PC-9 (cell line): ENCODE measurements around the gene INPP5A. TPM values are rescaled to one million over a fixed set of nuclear protein-coding genes. Genes with fewer than 3 reads are reported as not detected.

Experiments used
- BruUV-seq: library from RNA; stranded (reverse); fragments of 400-500 nt; replicated peaks from 2 replicates; lab custom pipeline; 2021; lab: Mats Ljungman, UMichigan
- CTCF ChIA-PET: fragments of 300-600 bp; sonication (Branson Sonifier 250); formaldehyde crosslinking; loops from one replicate; lab custom pipeline; 2022; ENCODE audit warnings: antibody characterized with exemption; lab: Charles Lee
- POLR2A ChIA-PET: fragments of 300-600 bp; sonication (Branson Sonifier 250); formaldehyde crosslinking; loops from one replicate; lab custom pipeline; 2022; ENCODE audit warnings: antibody characterized with exemption; ENCODE audit not compliant: unreplicated experiment; lab: Charles Lee
- DNase-seq, 2 experiments: peaks; one replicate each; pipeline versions ENCODE4 v3.0.0 to v3.0.0-alpha.2; 2015 to 2022; ENCODE audit warnings: mixed read lengths in 1 of 2
- H2AFZ ChIP-seq: fragments of 200-600 bp; sonication (generic); 2 replicates; pipeline ENCODE4 v1.8.1; 2017; ENCODE audit warnings: antibody characterized with exemption
- H3F3A ChIP-seq: fragments of 200-600 bp; sonication (generic); 2 replicates; pipeline ENCODE4 v1.8.1; 2017; ENCODE audit warnings: antibody characterized with exemption, mild to moderate bottlenecking, low read depth; ENCODE audit not compliant: insufficient read depth
- H3K27ac ChIP-seq: fragments of 200-600 bp; sonication (generic); 2 replicates; pipeline ENCODE4 v1.6.1; 2016; ENCODE audit warnings: mixed run types
- H3K27me3 ChIP-seq: fragments of 200-600 bp; sonication (generic); 2 replicates; pipeline ENCODE4 v1.6.1; 2016; ENCODE audit warnings: low read depth, mixed run types; ENCODE audit not compliant: insufficient read depth
- H3K36me3 ChIP-seq: fragments of 200-600 bp; sonication (generic); 2 replicates; pipeline ENCODE4 v1.6.1; 2016; ENCODE audit warnings: low read depth, mixed run types
- H3K4me1 ChIP-seq: fragments of 200-600 bp; sonication (generic); replicated peaks from 2 replicates; pipeline ENCODE4 v1.6.1; 2016; ENCODE audit warnings: mixed run types; ENCODE audit not compliant: insufficient read depth
- H3K4me2 ChIP-seq: fragments of 200-600 bp; sonication (generic); 2 replicates; pipeline ENCODE4 v1.6.1; 2017; ENCODE audit warnings: mixed run types
- H3K4me3 ChIP-seq: fragments of 200-600 bp; sonication (generic); 2 replicates; pipeline ENCODE4 v1.6.1; 2016; ENCODE audit warnings: mixed run types
- H3K79me2 ChIP-seq: fragments of 200-600 bp; sonication (generic); 2 replicates; pipeline ENCODE4 v1.6.1; 2017; ENCODE audit warnings: low read depth, mixed run types
- H3K9me2 ChIP-seq: fragments of 200-600 bp; sonication (generic); 2 replicates; pipeline ENCODE4 v1.8.1; 2017; ENCODE audit warnings: mild to moderate bottlenecking; ENCODE audit not compliant: insufficient read depth
- H3K9me3 ChIP-seq: fragments of 200-600 bp; sonication (generic); 2 replicates; pipeline ENCODE4 v1.8.1; 2016; ENCODE audit warnings: low read depth; ENCODE audit not compliant: insufficient read depth
- H4K20me1 ChIP-seq: fragments of 200-600 bp; sonication (generic); 2 replicates; pipeline ENCODE4 v1.8.1; 2017; ENCODE audit not compliant: insufficient read depth
- EZH2 ChIP-seq: fragments of 200-600 bp; sonication (generic); IDR thresholded peaks from 2 replicates; pipeline ENCODE4 v1.8.0; 2017; ENCODE audit warnings: antibody characterized with exemption, low read depth
- intact Hi-C: fragments of 100-400 bp; cut with micrococcal nuclease; formaldehyde crosslinking; loops from one replicate; pipeline ENCODE4 v1.10.0; 2022; ENCODE audit not compliant: unreplicated experiment
- total RNA-seq: library from RNA; stranded (reverse); gene quantifications from 2 replicates; pipeline ENCODE4 v1.2.3, GENCODE V29; 2021
- TF ChIP-seq, protein P1 (sequence below): fragments of 200-600 bp; sonication (generic); conservative IDR thresholded peaks from 2 replicates; pipeline ENCODE4 v1.6.1; 2017; ENCODE audit warnings: mixed run types, antibody characterized with exemption, mild to moderate bottlenecking, moderate library complexity

The INPP5A gene
- total RNA-seq, 1 experiment from 2014 or later = 18.4 TPM

DNA sequence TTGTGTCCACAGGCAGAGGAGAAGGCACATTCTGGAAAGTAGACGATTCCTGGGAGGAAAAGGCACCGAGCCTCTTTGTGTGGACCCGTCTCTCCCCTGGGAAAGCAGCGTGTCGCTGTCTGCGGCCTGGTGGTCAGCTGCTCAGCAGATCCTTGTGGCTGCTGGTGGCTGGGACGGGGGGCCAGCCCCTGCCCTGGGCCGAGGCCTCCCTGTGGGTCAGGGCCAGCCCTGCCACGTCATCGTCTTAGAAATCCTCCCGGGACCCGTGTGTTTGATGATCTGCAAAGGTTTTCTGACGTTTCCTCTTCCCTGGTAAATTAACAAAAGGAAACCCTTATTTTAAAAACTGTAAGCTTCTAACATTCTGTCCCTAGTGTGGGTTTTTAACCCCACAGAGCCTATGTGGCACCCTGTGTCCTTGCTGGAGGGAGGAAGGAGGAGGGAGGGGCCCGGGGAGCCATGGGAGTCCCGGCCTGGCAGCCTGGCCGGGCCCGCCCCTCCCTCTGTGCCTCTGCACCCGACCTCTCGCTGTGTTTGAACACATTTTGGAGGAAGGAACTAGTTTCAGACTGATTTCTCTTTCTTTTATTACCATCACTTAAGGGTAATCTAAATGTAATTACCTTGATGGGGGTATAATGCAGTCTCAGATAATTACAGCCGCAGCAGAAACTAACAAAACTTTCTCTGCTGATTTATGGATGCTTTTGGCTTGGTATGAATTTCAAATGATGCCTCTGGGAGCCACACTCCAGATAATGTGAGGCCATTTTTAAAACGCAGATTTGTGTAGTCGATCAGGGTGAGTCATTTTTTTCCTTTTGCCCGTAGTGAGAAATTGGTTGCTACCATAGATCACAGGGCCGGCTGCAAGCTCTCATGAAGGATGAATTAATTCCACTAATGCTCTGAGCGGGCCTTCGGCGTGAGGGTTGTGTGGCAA, 162.8 kb downstream of the INPP5A start:
- H3K27ac ChIP-seq = no peak overlapping the region
- H3F3A ChIP-seq = no peaks in the 10 kb centered on the region
- no peak for DNase-seq
- no peaks in the 10 kb centered on the region for H3K4me1 ChIP-seq
- ChIA-PET CTCF (no interaction called here), POLR2A (no interaction called here)
- no peak for TF ChIP-seq EZH2
- TF ChIP-seq, protein P1, sequence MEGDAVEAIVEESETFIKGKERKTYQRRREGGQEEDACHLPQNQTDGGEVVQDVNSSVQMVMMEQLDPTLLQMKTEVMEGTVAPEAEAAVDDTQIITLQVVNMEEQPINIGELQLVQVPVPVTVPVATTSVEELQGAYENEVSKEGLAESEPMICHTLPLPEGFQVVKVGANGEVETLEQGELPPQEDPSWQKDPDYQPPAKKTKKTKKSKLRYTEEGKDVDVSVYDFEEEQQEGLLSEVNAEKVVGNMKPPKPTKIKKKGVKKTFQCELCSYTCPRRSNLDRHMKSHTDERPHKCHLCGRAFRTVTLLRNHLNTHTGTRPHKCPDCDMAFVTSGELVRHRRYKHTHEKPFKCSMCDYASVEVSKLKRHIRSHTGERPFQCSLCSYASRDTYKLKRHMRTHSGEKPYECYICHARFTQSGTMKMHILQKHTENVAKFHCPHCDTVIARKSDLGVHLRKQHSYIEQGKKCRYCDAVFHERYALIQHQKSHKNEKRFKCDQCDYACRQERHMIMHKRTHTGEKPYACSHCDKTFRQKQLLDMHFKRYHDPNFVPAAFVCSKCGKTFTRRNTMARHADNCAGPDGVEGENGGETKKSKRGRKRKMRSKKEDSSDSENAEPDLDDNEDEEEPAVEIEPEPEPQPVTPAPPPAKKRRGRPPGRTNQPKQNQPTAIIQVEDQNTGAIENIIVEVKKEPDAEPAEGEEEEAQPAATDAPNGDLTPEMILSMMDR = no peak
- no peaks in the 10 kb centered on the region for H4K20me1 ChIP-seq
- H3K36me3 ChIP-seq = no peaks in the 10 kb centered on the region
- no peaks in the 10 kb centered on the region for H3K9me2 ChIP-seq
- H3K4me2 ChIP-seq = no peak overlapping the region
- no peaks in the 10 kb centered on the region for H3K9me3 ChIP-seq
- intact Hi-C loops = no loop called here
- BruUV-seq = no TSS peak
- H3K27me3 ChIP-seq = no peaks in the 10 kb centered on the region
- H2AFZ ChIP-seq = no peak overlapping the region
- H3K79me2 ChIP-seq = no peaks in the 10 kb centered on the region
- H3K4me3 ChIP-seq = no peak overlapping the region

DNA sequence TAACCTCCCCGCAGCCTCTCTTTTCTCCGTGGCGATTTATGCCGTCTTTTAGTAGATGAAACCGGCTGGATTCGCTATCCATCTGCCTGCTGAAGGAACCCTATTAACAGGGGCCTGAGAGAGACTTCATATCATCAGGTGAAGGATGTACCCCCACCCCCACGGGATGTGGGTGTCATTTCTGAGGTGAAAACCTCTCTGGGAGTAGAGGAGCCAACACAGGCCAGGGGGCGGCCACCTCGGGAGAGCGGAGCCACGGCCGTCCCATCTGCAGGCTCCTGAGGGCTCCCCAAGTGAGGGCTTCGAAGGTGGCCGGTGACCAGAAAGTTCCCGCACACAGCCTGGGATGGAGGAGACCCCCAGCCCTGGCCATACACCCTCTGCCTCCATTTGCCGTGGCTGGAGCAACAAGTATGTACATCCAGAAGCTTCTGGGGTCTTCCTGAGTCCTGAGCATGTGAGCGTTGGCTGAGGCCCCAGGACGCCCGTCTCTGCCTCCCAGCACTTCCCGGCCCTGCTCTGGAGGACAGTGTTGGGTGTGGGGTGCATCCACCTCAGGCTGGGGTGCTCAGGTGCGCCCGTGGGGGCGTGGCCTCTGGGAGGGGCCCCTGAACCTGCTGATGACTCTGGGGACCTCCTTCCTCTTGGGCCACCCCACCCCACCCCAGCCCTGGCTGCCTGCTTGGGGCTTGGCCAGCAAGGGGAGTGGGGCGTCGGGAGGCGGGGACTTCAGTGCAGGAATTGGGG, 163.7 kb downstream of the INPP5A start:
- intact Hi-C loops = no loop called here
- H3K27ac ChIP-seq = no peak overlapping the region

GRCh38 chr10:132701846-132702190, 164.2 kb downstream of the INPP5A start:
- intact Hi-C loops = no loop called here
- no TSS peak for BruUV-seq
- ChIA-PET POLR2A (no interaction called here), CTCF (no interaction called here)
- Histone ChIP-seq H3K9me2 (no peaks in the 10 kb centered on the region), H3K4me3 (no peak overlapping the region), H3K4me2 (no peak overlapping the region), H3K9me3 (no peaks in the 10 kb centered on the region), H3K27me3 (no peaks in the 10 kb centered on the region), H4K20me1 (no peaks in the 10 kb centered on the region), H3F3A (no peaks in the 10 kb centered on the region), H3K27ac (no peak overlapping the region), H2AFZ (no peak overlapping the region), H3K4me1 (no peaks in the 10 kb centered on the region), H3K79me2 (no peaks in the 10 kb centered on the region), H3K36me3 (no peaks in the 10 kb centered on the region)
- DNase-seq = no peak
- TF ChIP-seq EZH2 = no peak
- TF ChIP-seq, protein P1 = no peak

More for the DNA sequence above, 163.7 kb downstream of the INPP5A start:
- DNase-seq = no peak
- Histone ChIP-seq H3F3A (no peaks in the 10 kb centered on the region), H3K27me3 (no peaks in the 10 kb centered on the region), H2AFZ (no peak overlapping the region), H3K79me2 (no peaks in the 10 kb centered on the region), H3K9me3 (no peaks in the 10 kb centered on the region), H4K20me1 (no peaks in the 10 kb centered on the region), H3K4me2 (no peak overlapping the region), H3K9me2 (no peaks in the 10 kb centered on the region), H3K4me3 (no peak overlapping the region), H3K4me1 (no peaks in the 10 kb centered on the region), H3K36me3 (no peaks in the 10 kb centered on the region)
- TF ChIP-seq, protein P1 = no peak
- TF ChIP-seq EZH2 = no peak
- BruUV-seq = no TSS peak
- CTCF ChIA-PET = no interaction called here
- POLR2A ChIA-PET = no interaction called here
